ENCODE results near the gene VEGFC. TPM values are rescaled to one million over a fixed set of nuclear protein-coding genes. Genes with fewer than 3 reads are reported as not detected.

The VEGFC gene
- total RNA-seq, 1 experiment from 2014 or later, result not detected

- H3K9me3 Mint-ChIP-seq (ENCODE audit: unreplicated experiment), result no peaks in the 10 kb centered on the region
- no peaks in the 10 kb centered on the region for H3K4me1 Mint-ChIP-seq (ENCODE audit: low read depth, unreplicated experiment)
- no TSS peak for BruUV-seq (replicated peaks)
- CTCF ChIA-PET, result interaction anchor here (0.7 kb wide), 1 partner anchor 13 kb away, joined by 3 read pairs; no protein-coding TSS in a partner anchor
- H3K27ac Mint-ChIP-seq (ENCODE audit: unreplicated experiment), result no peak overlapping the region
- Histone ChIP-seq H3K4me1 (no peaks in the 10 kb centered on the region), H3K9me3 (no peaks in the 10 kb centered on the region), H3K4me3 (ENCODE audit: low read depth, low read length) (no peak overlapping the region), H3K27me3 (replicated peaks; ENCODE audit: control insufficient read depth, insufficient read depth, low read length) (no peaks in the 10 kb centered on the region), H3K36me3 (ENCODE audit: control insufficient read depth, insufficient read depth, low read length) (no peaks in the 10 kb centered on the region)
- H3K36me3 Mint-ChIP-seq (ENCODE audit: insufficient read depth, unreplicated experiment), result no peaks in the 10 kb centered on the region
- no peaks in the 10 kb centered on the region for H3K27me3 Mint-ChIP-seq (ENCODE audit: insufficient read depth, unreplicated experiment)
- no peak overlapping the region for H3K4me3 Mint-ChIP-seq (ENCODE audit: unreplicated experiment)
- POLR2A ChIA-PET, result no interaction called here
- no peak for DNase-seq
- no peak for TF ChIP-seq CTCF (IDR thresholded peaks at IDR 0.05; ENCODE audit: insufficient read depth in 1 of 2, low read depth in 1 of 2, low read length in 1 of 2, severe bottlenecking in 1 of 2, unreplicated experiment in 1 of 2)
- intact Hi-C loops (cut with micrococcal nuclease; ENCODE audit: unreplicated experiment), result no loop called here
These were observed 41.8 kb upstream of the VEGFC start for GRCh38 chr4:176834531-176834930.

- Histone ChIP-seq H3K9me3 (no peaks in the 10 kb centered on the region), H3K4me3 (ENCODE audit: low read depth, low read length) (no peak overlapping the region), H3K36me3 (ENCODE audit: control insufficient read depth, insufficient read depth, low read length) (no peaks in the 10 kb centered on the region), H3K27me3 (replicated peaks; ENCODE audit: control insufficient read depth, insufficient read depth, low read length) (no peaks in the 10 kb centered on the region), H3K4me1 (no peaks in the 10 kb centered on the region)
- H3K4me3 Mint-ChIP-seq (ENCODE audit: unreplicated experiment), result no peak overlapping the region
- H3K27me3 Mint-ChIP-seq (ENCODE audit: insufficient read depth, unreplicated experiment), result no peaks in the 10 kb centered on the region
- DNase-seq, result no peak
- ChIA-PET POLR2A (no interaction called here), CTCF (no interaction called here)
- no peaks in the 10 kb centered on the region for H3K9me3 Mint-ChIP-seq (ENCODE audit: unreplicated experiment)
- no TSS peak for BruUV-seq (replicated peaks)
- no peaks in the 10 kb centered on the region for H3K4me1 Mint-ChIP-seq (ENCODE audit: low read depth, unreplicated experiment)
- no peak for TF ChIP-seq CTCF (IDR thresholded peaks at IDR 0.05; ENCODE audit: insufficient read depth in 1 of 2, low read depth in 1 of 2, low read length in 1 of 2, severe bottlenecking in 1 of 2, unreplicated experiment in 1 of 2)
- intact Hi-C loops (cut with micrococcal nuclease; ENCODE audit: unreplicated experiment), result no loop called here
- H3K27ac Mint-ChIP-seq (ENCODE audit: unreplicated experiment), result no peak overlapping the region
- no peaks in the 10 kb centered on the region for H3K36me3 Mint-ChIP-seq (ENCODE audit: insufficient read depth, unreplicated experiment)
These were observed 40.9 kb upstream of the VEGFC start for GRCh38 chr4:176833400-176834175.

- H3K4me1 ChIP-seq, result no peaks in the 10 kb centered on the region
- no peak overlapping the region for H3K4me3 ChIP-seq (ENCODE audit: low read depth, low read length)
- POLR2A ChIA-PET, result no interaction called here
- TF ChIP-seq CTCF (IDR thresholded peaks at IDR 0.05; ENCODE audit: insufficient read depth in 1 of 2, low read depth in 1 of 2, low read length in 1 of 2, severe bottlenecking in 1 of 2, unreplicated experiment in 1 of 2), result no peak
- CTCF ChIA-PET, result no interaction called here
- H3K27me3 Mint-ChIP-seq (ENCODE audit: insufficient read depth, unreplicated experiment), result no peaks in the 10 kb centered on the region
- no peak for DNase-seq
- intact Hi-C loops (cut with micrococcal nuclease; ENCODE audit: unreplicated experiment), result no loop called here
- no peaks in the 10 kb centered on the region for H3K9me3 ChIP-seq
- no TSS peak for BruUV-seq (replicated peaks)
- no peaks in the 10 kb centered on the region for H3K27me3 ChIP-seq (replicated peaks; ENCODE audit: control insufficient read depth, insufficient read depth, low read length)
- H3K4me3 Mint-ChIP-seq (ENCODE audit: unreplicated experiment), result no peak overlapping the region
- H3K36me3 Mint-ChIP-seq (ENCODE audit: insufficient read depth, unreplicated experiment), result no peaks in the 10 kb centered on the region
- no peaks in the 10 kb centered on the region for H3K4me1 Mint-ChIP-seq (ENCODE audit: low read depth, unreplicated experiment)
- no peaks in the 10 kb centered on the region for H3K9me3 Mint-ChIP-seq (ENCODE audit: unreplicated experiment)
- no peaks in the 10 kb centered on the region for H3K36me3 ChIP-seq (ENCODE audit: control insufficient read depth, insufficient read depth, low read length)
- H3K27ac Mint-ChIP-seq (ENCODE audit: unreplicated experiment), result no peak overlapping the region
These were observed 38.2 kb upstream of the VEGFC start for GRCh38 chr4:176830971-176831370.
